ENCODE data around the gene RBPMS2. TPM values are rescaled to one million over a fixed set of nuclear protein-coding genes. Genes with fewer than 3 reads are reported as not detected.

Gene RBPMS2
- total and polyA plus RNA-seq, 2 of the 8 experiments (the other 6 are each of a cell fraction or from before 2014, with no cell fraction given) = 55.8 to 238 TPM

GRCh38 chr15:64731805-64732151, 43.6 kb downstream of the RBPMS2 start (continued):
- no peak for TF ChIP-seq CHD7 (IDR thresholded peaks at IDR 0.05; ENCODE audit: insufficient replicate concordance, low read length)

Measured in H1 (cell line).